Peyer's patch (tissue), 4 donors: ENCODE measurements around the gene ZBTB33.

Source experiments
- POLR2A ChIP-seq, 2 donors: fragments of 450-650 bp; IDR thresholded peaks; one replicate each; pipeline ENCODE4 v1.5.1; 2017; ENCODE audit warnings: antibody characterized with exemption in 2 of 2, mild to moderate bottlenecking in 2 of 2, moderate library complexity in 2 of 2
- TF ChIP-seq, protein P1 (sequence below), 6 experiments: fragments of 450-650 bp in 4 of 6; fragments of 200-600 bp in 2 of 6; sonication (generic) in 1 of 6; IDR thresholded peaks; one replicate each; pipeline ENCODE4 v1.5.1; 2017 to 2019; ENCODE audit warnings: antibody characterized with exemption in 6 of 6, mild to moderate bottlenecking in 3 of 6, moderate library complexity in 1 of 6

DNA sequence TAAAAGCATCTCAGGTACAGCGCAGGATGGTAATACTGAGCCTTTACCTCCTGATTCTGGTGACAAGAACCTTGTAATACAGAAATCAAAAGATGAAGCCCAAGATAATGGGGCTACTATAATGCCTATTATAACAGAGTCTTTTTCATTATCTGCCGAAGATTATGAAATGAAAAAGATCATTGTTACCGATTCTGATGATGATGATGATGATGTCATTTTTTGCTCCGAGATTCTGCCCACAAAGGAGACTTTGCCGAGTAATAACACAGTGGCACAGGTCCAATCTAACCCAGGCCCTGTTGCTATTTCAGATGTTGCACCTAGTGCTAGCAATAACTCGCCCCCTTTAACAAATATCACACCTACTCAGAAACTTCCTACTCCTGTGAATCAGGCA is 3.2 kb downstream of the ZBTB33 start:
- TF ChIP-seq, protein P1, sequence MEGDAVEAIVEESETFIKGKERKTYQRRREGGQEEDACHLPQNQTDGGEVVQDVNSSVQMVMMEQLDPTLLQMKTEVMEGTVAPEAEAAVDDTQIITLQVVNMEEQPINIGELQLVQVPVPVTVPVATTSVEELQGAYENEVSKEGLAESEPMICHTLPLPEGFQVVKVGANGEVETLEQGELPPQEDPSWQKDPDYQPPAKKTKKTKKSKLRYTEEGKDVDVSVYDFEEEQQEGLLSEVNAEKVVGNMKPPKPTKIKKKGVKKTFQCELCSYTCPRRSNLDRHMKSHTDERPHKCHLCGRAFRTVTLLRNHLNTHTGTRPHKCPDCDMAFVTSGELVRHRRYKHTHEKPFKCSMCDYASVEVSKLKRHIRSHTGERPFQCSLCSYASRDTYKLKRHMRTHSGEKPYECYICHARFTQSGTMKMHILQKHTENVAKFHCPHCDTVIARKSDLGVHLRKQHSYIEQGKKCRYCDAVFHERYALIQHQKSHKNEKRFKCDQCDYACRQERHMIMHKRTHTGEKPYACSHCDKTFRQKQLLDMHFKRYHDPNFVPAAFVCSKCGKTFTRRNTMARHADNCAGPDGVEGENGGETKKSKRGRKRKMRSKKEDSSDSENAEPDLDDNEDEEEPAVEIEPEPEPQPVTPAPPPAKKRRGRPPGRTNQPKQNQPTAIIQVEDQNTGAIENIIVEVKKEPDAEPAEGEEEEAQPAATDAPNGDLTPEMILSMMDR (IDR thresholded peaks at IDR 0.05): no peak
- TF ChIP-seq POLR2A (IDR thresholded peaks at IDR 0.05): no peak
